Endothelial cell of umbilical vein (primary cell): ENCODE measurements around the gene FRMD4A. TPM values are rescaled to one million over a fixed set of nuclear protein-coding genes. Genes with fewer than 3 reads are reported as not detected.

ENCODE experiments used
- BruUV-seq: library from RNA; stranded (reverse); fragments of 400-500 nt; replicated peaks from 2 replicates; lab custom pipeline; 2021; lab: Mats Ljungman, UMichigan
- CTCF ChIA-PET: fragments of 300-600, 350-600 bp; sonication (Branson Sonifier 250); formaldehyde crosslinking; loops from one replicate; lab custom pipeline; 2021; ENCODE audit warnings: antibody characterized with exemption, inconsistent platforms; lab: Charles Lee
- POLR2A ChIA-PET: fragments of 300-600, 350-600 bp; sonication (Branson Sonifier 250); formaldehyde crosslinking; loops from one replicate; lab custom pipeline; 2021; ENCODE audit warnings: antibody characterized with exemption, inconsistent platforms; lab: Charles Lee
- DNase-seq: peaks from one replicate; pipeline ENCODE4 v3.0.0-alpha.2; 2011; ENCODE audit warnings: low read depth, low spot score
- FAIRE-seq: peaks from 2 replicates; lab custom pipeline; 2011; peaks lifted over from hg19 to GRCh38; lab: Jason Lieb, UNC
- H2AFZ ChIP-seq: 2 replicates; pipeline ENCODE4 v1.6.0; 2012; ENCODE audit warnings: low read depth, low read length, control low read depth, inconsistent platforms
- H3K27ac ChIP-seq: 2 replicates; pipeline ENCODE4 v1.5.1; 2011; ENCODE audit warnings: low read depth, mild to moderate bottlenecking, control low read depth, low read length, moderate library complexity; ENCODE audit not compliant: insufficient read depth
- H3K27me3 ChIP-seq, 2 experiments: 2 replicates each; pipeline versions ENCODE4 v1.6.0 to v1.6.1; 2011; ENCODE audit warnings: low read length in 2 of 2, mixed read lengths in 1 of 2; ENCODE audit not compliant: control insufficient read depth in 2 of 2, insufficient read depth in 2 of 2
- H3K36me3 ChIP-seq, 2 experiments: 2 replicates in 1 of 2; 3 replicates in 1 of 2; pipeline ENCODE4 v1.5.1; 2011; ENCODE audit warnings: low read length in 2 of 2, mild to moderate bottlenecking in 1 of 2, moderate library complexity in 1 of 2; ENCODE audit not compliant: control insufficient read depth in 2 of 2, insufficient read depth in 2 of 2; ENCODE audit errors: extremely low read depth in 1 of 2
- H3K4me1 ChIP-seq: 3 replicates; pipeline ENCODE4 v1.5.1; 2011; ENCODE audit warnings: mild to moderate bottlenecking, low read length; ENCODE audit not compliant: control insufficient read depth, insufficient read depth; ENCODE audit errors: extremely low read depth
- H3K4me2 ChIP-seq: 2 replicates; pipeline ENCODE4 v1.6.1; 2011; ENCODE audit warnings: low read length, control low read depth, mixed read lengths; ENCODE audit not compliant: insufficient read depth
- H3K4me3 ChIP-seq, 3 experiments: fragments of 200-600 bp in 1 of 3; sonication (generic), shearing (Covaris generic) in 1 of 3; replicated peaks in 1 of 3; 2 replicates each; pipeline ENCODE4 v1.5.1; 2011 to 2016; ENCODE audit warnings: control low read depth in 3 of 3, low read length in 3 of 3, mild to moderate bottlenecking in 2 of 3, inconsistent platforms in 1 of 3, low read depth in 1 of 3, moderate library complexity in 1 of 3; ENCODE audit not compliant: insufficient read depth in 1 of 3
- H3K79me2 ChIP-seq: 2 replicates; pipeline ENCODE4 v1.6.0; 2012; ENCODE audit warnings: low read length, inconsistent platforms; ENCODE audit not compliant: control insufficient read depth, insufficient read depth
- H3K9ac ChIP-seq: replicated peaks from 2 replicates; pipeline ENCODE3; 2011; ENCODE audit warnings: low read length, control low read depth; ENCODE audit not compliant: insufficient read depth; ENCODE audit errors: extremely low read depth
- H3K9me1 ChIP-seq: replicated peaks from 3 replicates; pipeline ENCODE4 v1.6.0; 2011; ENCODE audit warnings: mild to moderate bottlenecking, low read length; ENCODE audit not compliant: control insufficient read depth, insufficient read depth; ENCODE audit errors: extremely low read depth
- H3K9me3 ChIP-seq: replicated peaks from 2 replicates; pipeline ENCODE4 v1.5.1; 2012; ENCODE audit warnings: low read length, inconsistent platforms; ENCODE audit not compliant: control insufficient read depth, insufficient read depth
- H4K20me1 ChIP-seq: replicated peaks from 2 replicates; pipeline ENCODE3; 2011; ENCODE audit warnings: mild to moderate bottlenecking, low read length; ENCODE audit not compliant: control insufficient read depth, insufficient read depth; ENCODE audit errors: extremely low read depth
- CTCF ChIP-seq, 2 donors: IDR thresholded peaks; 1 replicate in 1 of 2; 2 replicates in 1 of 2; pipeline ENCODE4 v1.5.1; 2011; ENCODE audit warnings: low read length in 2 of 2, mild to moderate bottlenecking in 2 of 2, moderate library complexity in 2 of 2, control low read depth in 1 of 2, inconsistent platforms in 1 of 2, low read depth in 1 of 2; ENCODE audit not compliant: insufficient read depth in 1 of 2; ENCODE audit errors: extremely low read depth in 1 of 2
- EZH2 ChIP-seq: IDR thresholded peaks from 2 replicates; pipeline ENCODE4 v1.6.1; 2012; ENCODE audit warnings: borderline replicate concordance, low read depth, mild to moderate bottlenecking, moderate library complexity, low read length, inconsistent platforms; ENCODE audit not compliant: severe bottlenecking
- FOS ChIP-seq: IDR thresholded peaks from 2 replicates; pipeline ENCODE4 v1.6.1; 2011; ENCODE audit warnings: mild to moderate bottlenecking, low read length, moderate library complexity, borderline replicate concordance; ENCODE audit not compliant: insufficient read depth
- GATA2 ChIP-seq: IDR thresholded peaks from 2 replicates; pipeline ENCODE4 v1.7.0; 2011; ENCODE audit warnings: low read depth, mild to moderate bottlenecking, moderate library complexity, mixed read lengths, low read length; ENCODE audit not compliant: insufficient read length, insufficient read depth
- JUN ChIP-seq: IDR thresholded peaks from 2 replicates; pipeline ENCODE4 v1.6.1; 2011; ENCODE audit warnings: borderline replicate concordance, low read depth; ENCODE audit not compliant: insufficient read length, insufficient read depth
- MAX ChIP-seq: IDR thresholded peaks from 2 replicates; pipeline ENCODE4 v1.6.1; 2011; ENCODE audit not compliant: insufficient read depth, insufficient read length
- POLR2A ChIP-seq: IDR thresholded peaks from 2 replicates; pipeline ENCODE4 v1.6.1; 2012; ENCODE audit warnings: low read depth, mild to moderate bottlenecking, control low read depth, low read length
- POLR2AphosphoS5 ChIP-seq: IDR thresholded peaks from 2 replicates; pipeline ENCODE4 v1.6.1; 2012; ENCODE audit warnings: low read depth, mild to moderate bottlenecking, control low read depth, low read length, moderate library complexity; ENCODE audit not compliant: insufficient read depth
- dilution Hi-C: fragments of 300-500 bp; cut with MboI; formaldehyde crosslinking; loops from one replicate; pipeline ENCODE4 v1.15.0; 2019; ENCODE audit warnings: low sequenced_read_pairs; ENCODE audit not compliant: extremely low pct_ligation_motif_present
- intact Hi-C: fragments of 100-400 bp; cut with micrococcal nuclease; formaldehyde crosslinking; loops from one replicate; pipeline ENCODE4 v1.10.0; 2022
- polyA plus RNA-seq, 4 experiments: library from polyadenylated mRNA; depleted of rRNA in 3 of 4; stranded (reverse) in 3 of 4; unstranded in 1 of 4; fragments of >200 nt; gene quantifications; 2 replicates each; pipeline versions ENCODE4 v1.2.1 to v1.2.3, GENCODE V29; 2011 to 2012; ENCODE audit warnings: missing spikeins in 1 of 4
- total RNA-seq: library from RNA; stranded (reverse); gene quantifications from 2 replicates; pipeline ENCODE4 v1.2.3, GENCODE V29; 2021

The FRMD4A gene
- total and polyA plus RNA-seq, 2 donors (not counting 3 experiments of a cell fraction or from before 2014, with no cell fraction given): 123 to 148 TPM

DNA sequence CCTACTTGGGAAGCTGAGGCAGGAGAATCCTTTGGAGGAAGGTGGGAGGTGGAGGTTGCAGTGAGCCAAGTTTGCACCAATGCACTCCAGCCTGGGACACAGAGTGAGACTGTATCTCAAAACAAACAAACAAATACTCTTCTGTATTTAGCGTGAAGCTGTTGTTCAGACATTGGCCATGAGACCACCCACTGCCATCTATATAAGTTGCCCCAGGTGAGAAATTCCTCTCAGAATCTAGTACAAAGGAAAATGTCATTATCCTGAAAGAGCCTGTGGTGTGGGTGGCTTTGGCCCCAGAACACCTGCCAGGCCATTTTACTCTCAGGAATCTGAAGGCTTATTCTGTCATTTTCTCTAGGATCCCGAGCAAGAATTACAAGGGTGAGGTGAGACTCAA lies 4.0 kb upstream of the FRMD4A start:
- H3K9ac ChIP-seq: no peak overlapping the region
- no peaks in the 10 kb centered on the region for H3K4me1 ChIP-seq
- no peak for DNase-seq
- intact Hi-C loops: no loop called here
- no peaks in the 10 kb centered on the region for H3K9me3 ChIP-seq
- dilution Hi-C loops: no loop called here
- H4K20me1 ChIP-seq: no peaks in the 10 kb centered on the region
- no peak overlapping the region for H3K4me2 ChIP-seq
- ChIA-PET CTCF (no interaction called here), POLR2A (no interaction called here)
- TF ChIP-seq EZH2 (no peak), FOS (no peak), JUN (no peak), GATA2 (no peak), CTCF (IDR thresholded peaks at IDR 0.05; ENCODE audit: extremely low read depth in 1 of 2, insufficient read depth in 1 of 2, low read depth in 1 of 2, low read length in 2 of 2) (no peak), MAX (no peak), POLR2AphosphoS5 (no peak), POLR2A (no peak)
- no peaks in the 10 kb centered on the region for H3K9me1 ChIP-seq
- H3K4me3 ChIP-seq: no peak overlapping the region
- H2AFZ ChIP-seq: no peak overlapping the region
- no peaks in the 10 kb centered on the region for H3K36me3 ChIP-seq
- no peaks in the 10 kb centered on the region for H3K79me2 ChIP-seq
- no peak overlapping the region for H3K27ac ChIP-seq
- BruUV-seq: no TSS peak
- H3K27me3 ChIP-seq: peaks cover 26 to 44% of the 10 kb centered on the region in 2 experiments
- FAIRE-seq: no peak
